Activated T-cell treated with anti-CD3 and anti-CD28 coated beads, Interleukin-2, amount 50 U/mL, for 72 hours (primary cell): ENCODE data around the gene MYLK. TPM values are rescaled to one million over a fixed set of nuclear protein-coding genes. Genes with fewer than 3 reads are reported as not detected.
"Not testable (repeated sequence)": the region's sequence is repeated elsewhere in the genome, so short reads cannot be mapped to it uniquely, and the experiment has no call there.

Experiments
- ATAC-seq, 2 donors: fragments of 150-1000 bp; cut with Tn5 transposase; replicated peaks in 1 of 2; 2 replicates each; pipeline ENCODE4 v1.10.0; 2021; ENCODE audit warnings: moderate library complexity in 2 of 2, mild to moderate bottlenecking in 1 of 2
- DNase-seq, 2 donors: peaks; one replicate each; pipeline ENCODE4 v3.0.0; 2021 to 2022; ENCODE audit warnings: mixed read lengths in 1 of 2
- H3K27ac Mint-ChIP-seq: one replicate; pipeline ENCODE4 v1.8.0; 2022; ENCODE audit warnings: mild to moderate bottlenecking, moderate library complexity, mixed read lengths
- H3K27me3 Mint-ChIP-seq: one replicate; pipeline ENCODE4 v1.8.0; 2022; ENCODE audit warnings: low read depth, mixed read lengths
- H3K36me3 Mint-ChIP-seq, 2 donors: one replicate each; pipeline ENCODE4 v1.8.0; 2022; ENCODE audit warnings: mixed read lengths in 2 of 2, mild to moderate bottlenecking in 1 of 2; ENCODE audit not compliant: insufficient read depth in 2 of 2
- H3K4me1 Mint-ChIP-seq: one replicate; pipeline ENCODE4 v1.8.0; 2022; ENCODE audit warnings: low read depth, mixed read lengths
- H3K4me3 Mint-ChIP-seq, 2 donors: one replicate each; pipeline ENCODE4 v1.8.0; 2022; ENCODE audit warnings: mild to moderate bottlenecking in 2 of 2, mixed read lengths in 2 of 2, moderate library complexity in 2 of 2
- H3K9me3 Mint-ChIP-seq, 2 donors: one replicate each; pipeline ENCODE4 v1.8.0; 2022; ENCODE audit warnings: mixed read lengths in 2 of 2
- total RNA-seq, 2 donors: library from RNA; stranded (reverse); gene quantifications; one replicate each; pipeline ENCODE4 v1.2.3, GENCODE V29; 2022

Gene MYLK
- total RNA-seq, 2 donors from 2014 or later, result not detected

DNA sequence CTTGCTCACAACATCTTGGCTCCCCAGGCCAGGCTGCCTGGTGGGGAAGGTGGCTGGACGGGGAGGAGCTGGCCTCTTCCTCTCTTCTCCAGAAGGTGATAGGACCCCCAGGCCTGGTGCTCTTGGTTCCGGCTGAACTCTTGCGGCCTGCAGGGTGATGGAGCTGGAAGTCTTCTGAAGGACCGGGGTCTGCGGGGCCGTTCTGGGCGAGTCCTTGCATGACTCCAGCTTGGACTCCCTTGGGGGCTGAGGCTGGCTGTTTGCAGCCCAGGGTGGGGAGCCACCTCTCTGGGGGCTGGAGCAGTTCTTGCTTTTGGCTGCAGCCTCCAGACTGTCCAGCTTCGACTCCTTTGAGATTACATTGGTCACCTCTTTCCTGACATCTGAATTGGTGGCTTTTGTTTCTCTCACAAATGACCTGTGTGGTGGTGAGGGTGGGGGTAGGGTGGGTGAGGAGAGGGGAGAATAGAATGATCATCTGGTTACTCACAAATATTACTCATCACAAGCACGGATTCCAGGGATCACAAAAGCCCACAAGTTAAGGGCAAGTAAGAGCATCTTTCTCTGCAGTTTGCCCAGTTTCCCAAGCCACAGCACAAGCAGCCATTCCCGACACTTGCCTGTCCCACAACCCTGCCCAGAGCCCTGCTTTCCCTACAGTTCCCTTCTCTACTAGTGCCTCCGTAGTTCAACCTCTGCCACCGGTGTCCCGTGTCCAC lies 150.2 kb downstream of the MYLK start:
- H3K27me3 Mint-ChIP-seq, result peaks cover 5% of the 10 kb centered on the region
- no peaks in the 10 kb centered on the region for H3K9me3 Mint-ChIP-seq
- no peak for DNase-seq
- H3K4me1 Mint-ChIP-seq, result no peaks in the 10 kb centered on the region
- no peak overlapping the region for H3K4me3 Mint-ChIP-seq
- ATAC-seq, result no peak
- no peaks in the 10 kb centered on the region for H3K36me3 Mint-ChIP-seq
- no peak overlapping the region for H3K27ac Mint-ChIP-seq

DNA sequence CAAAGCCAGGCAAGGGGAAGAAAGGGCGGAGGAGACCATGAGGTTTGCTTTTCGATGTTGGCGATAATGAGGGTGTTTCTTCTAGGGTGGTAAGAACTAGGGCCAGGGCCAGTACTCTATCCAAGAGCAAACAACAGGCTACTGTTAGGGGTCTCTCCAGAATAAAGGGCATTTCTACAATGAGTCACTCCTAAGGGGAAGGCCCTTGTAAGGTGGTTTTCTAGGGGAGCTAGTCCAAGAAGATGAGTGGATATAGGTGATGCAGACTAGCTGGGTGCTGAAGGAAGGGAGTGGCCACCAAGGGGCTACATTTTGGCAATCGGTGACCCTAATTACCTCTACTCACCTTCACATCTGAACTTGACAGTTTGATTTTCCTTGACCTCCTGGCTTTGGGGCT lies 150.8 kb downstream of the MYLK start:
- no peak overlapping the region for H3K4me3 Mint-ChIP-seq
- H3K27me3 Mint-ChIP-seq, result peaks cover 5% of the 10 kb centered on the region
- H3K36me3 Mint-ChIP-seq, result no peaks in the 10 kb centered on the region
- H3K4me1 Mint-ChIP-seq, result no peaks in the 10 kb centered on the region
- no peak for ATAC-seq
- DNase-seq, result no peak
- no peak overlapping the region for H3K27ac Mint-ChIP-seq
- no peaks in the 10 kb centered on the region for H3K9me3 Mint-ChIP-seq

DNA sequence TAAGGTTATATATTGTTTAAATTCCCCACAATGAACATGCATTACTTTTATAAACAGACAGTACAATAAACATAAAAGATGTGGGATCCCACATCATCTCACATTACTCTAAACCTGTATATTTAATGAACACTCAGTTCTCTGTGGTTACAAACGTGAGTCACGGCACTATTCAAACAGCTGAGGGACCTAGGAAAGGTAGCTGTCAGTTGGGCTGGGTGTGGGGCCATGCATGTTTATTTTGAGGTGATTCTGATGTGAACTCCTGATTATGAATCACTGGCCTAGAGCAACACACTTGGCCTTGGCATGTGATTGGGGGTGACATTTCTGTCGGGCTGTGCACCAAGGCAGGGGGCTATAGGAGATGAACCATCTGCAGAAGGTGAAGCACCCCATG lies 151.7 kb downstream of the MYLK start:
- peak in 1 of 2 donors; percentile 10 for DNase-seq
- Mint-ChIP-seq H3K27ac (no peak overlapping the region), H3K27me3 (peaks cover 5% of the 10 kb centered on the region), H3K4me3 (no peak overlapping the region), H3K4me1 (no peaks in the 10 kb centered on the region), H3K36me3 (no peaks in the 10 kb centered on the region), H3K9me3 (no peaks in the 10 kb centered on the region)
- peak; percentile 48 to 52 for ATAC-seq

DNA sequence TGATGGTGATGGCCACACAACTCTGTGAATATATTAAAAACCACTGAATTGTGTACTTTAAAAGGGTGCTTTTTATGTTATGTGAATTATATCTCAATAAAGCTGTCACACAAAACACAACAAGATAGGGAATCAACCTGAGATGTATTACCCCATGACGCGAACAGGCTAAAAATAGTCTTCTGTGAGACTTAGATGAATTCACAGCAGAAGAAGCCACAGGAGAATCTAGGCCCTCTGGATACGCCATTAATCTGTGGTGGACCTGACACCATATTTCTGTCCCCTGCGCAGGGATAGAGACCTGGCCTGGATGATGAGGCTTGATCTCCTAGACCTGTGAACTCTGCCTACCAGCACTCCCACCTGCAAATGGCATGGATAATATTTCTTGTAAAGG lies 153.3 kb downstream of the MYLK start:
- Mint-ChIP-seq H3K36me3 (no peaks in the 10 kb centered on the region), H3K4me3 (no peak overlapping the region), H3K4me1 (no peaks in the 10 kb centered on the region), H3K27me3 (peaks cover 5% of the 10 kb centered on the region), H3K9me3 (no peaks in the 10 kb centered on the region), H3K27ac (no peak overlapping the region)
- ATAC-seq, result no peak
- DNase-seq, result no peak

DNA sequence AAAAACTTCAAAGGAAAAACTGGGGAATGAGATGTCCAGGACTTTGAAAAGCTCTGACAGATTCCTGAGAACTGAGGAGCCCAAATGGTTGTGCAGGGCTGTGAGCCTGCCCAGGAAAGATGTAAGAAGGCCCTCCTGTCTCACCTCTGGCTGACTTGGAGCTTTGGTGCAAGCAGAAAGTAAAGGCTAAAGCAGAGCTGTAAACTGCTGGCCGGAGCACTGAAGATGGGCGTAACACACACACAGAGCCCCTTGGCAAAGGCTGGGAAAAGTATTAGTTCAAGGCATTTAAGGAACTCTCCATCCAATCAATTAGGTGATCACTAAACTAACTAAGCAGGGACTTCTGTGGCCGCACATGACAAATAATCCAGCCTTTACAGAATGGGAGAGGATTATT lies 155.1 kb downstream of the MYLK start:
- Mint-ChIP-seq H3K9me3 (no peaks in the 10 kb centered on the region), H3K27ac (no peak overlapping the region)
- no peak for ATAC-seq

DNA sequence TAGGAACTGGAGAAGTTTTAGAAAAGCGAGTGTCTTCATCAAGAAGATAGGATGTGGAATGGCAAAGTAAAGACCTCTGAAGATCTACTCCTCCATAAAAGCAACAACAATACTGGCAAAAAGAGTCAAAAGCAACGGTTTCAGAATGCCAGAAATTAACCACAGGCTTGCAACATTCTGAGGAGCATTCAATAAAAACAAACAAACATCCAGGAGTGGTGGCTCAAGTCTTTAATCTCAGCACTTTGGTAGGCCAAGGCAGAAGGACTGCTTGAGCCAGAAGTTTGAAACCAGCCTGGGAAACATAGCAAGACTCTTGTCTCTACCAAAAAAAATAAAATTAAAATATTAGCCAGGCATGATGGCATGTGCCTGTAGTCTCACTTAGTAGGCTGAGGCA lies 156.1 kb downstream of the MYLK start:
- ATAC-seq, result no peak

More for the DNA sequence above, 155.1 kb downstream of the MYLK start:
- H3K4me1 Mint-ChIP-seq, result no peaks in the 10 kb centered on the region
- H3K36me3 Mint-ChIP-seq, result no peaks in the 10 kb centered on the region
- H3K4me3 Mint-ChIP-seq, result no peak overlapping the region
- H3K27me3 Mint-ChIP-seq, result no peaks in the 10 kb centered on the region
- DNase-seq, result no peak

DNA sequence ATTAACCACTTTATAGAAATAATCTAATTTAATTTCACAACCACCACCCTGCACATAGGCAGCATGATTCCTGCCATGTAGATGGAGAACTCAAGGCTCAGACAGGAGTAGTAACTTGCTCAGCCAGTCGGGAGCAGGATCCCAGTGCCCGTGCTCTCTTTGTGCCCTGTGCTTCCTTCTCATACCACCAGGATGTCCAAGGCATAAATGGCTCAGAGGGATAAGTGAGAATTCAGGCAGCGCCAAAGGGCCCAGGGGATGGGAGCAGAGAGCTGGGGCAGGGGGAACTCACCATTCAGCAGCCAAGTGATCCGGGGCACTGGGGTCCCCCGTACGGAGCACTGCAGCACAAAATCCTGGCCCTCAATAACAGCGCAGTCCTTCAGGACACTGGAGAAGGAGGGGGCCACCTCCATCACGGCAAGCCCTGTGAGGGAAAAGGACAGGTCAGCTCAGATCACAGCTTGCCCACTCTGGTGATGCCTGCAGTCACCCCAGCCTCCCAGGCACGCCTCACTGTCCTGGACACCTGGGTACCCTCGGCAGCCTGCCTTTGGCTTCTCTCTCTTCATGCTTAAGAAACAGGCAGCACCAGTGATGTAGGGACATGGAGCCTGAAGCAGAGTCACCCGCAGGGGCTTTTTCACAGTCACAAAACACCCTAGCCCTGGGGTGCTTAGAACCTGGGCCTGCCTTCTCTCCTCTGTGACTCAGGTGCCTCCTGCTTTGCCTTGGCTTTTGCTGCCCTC lies 158.3 kb downstream of the MYLK start:
- DNase-seq (no peak), ATAC-seq (no peak)
- Mint-ChIP-seq H3K9me3 (no peaks in the 10 kb centered on the region), H3K4me1 (no peaks in the 10 kb centered on the region), H3K27me3 (peaks cover 4% of the 10 kb centered on the region), H3K27ac (no peak overlapping the region), H3K4me3 (no peak overlapping the region), H3K36me3 (no peaks in the 10 kb centered on the region)

More for the DNA sequence above, 156.1 kb downstream of the MYLK start:
- H3K4me1 Mint-ChIP-seq, result no peaks in the 10 kb centered on the region
- H3K9me3 Mint-ChIP-seq, result no peaks in the 10 kb centered on the region
- H3K36me3 Mint-ChIP-seq, result no peaks in the 10 kb centered on the region
- no peak overlapping the region for H3K27ac Mint-ChIP-seq
- no peak overlapping the region for H3K4me3 Mint-ChIP-seq
- H3K27me3 Mint-ChIP-seq, result no peaks in the 10 kb centered on the region
- no peak for DNase-seq

DNA sequence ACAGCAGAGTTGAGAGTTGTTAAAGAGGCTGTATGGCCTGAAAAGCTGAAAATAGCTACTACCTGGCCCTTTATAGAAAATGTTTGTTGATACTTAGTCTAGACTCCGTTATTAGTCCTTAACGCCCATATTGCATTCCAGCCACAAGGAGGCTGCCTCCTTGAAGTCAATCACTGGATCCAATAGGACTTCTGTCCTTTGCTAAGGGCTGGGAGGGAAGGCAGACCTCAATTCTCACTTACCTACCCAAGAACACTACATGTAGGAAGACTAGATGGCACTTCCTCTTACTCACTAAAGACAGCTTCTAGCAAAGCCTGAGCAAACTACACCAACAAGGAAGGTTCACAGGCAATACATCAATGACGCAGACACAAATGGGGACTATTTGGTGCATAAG lies 159.8 kb downstream of the MYLK start:
- no peak for ATAC-seq
- DNase-seq, result no peak
- H3K4me3 Mint-ChIP-seq, result no peak overlapping the region
- no peak overlapping the region for H3K27ac Mint-ChIP-seq
- H3K9me3 Mint-ChIP-seq, result no peaks in the 10 kb centered on the region
- H3K4me1 Mint-ChIP-seq, result no peaks in the 10 kb centered on the region
- H3K36me3 Mint-ChIP-seq, result no peaks in the 10 kb centered on the region
- H3K27me3 Mint-ChIP-seq, result peaks cover 4% of the 10 kb centered on the region

DNA sequence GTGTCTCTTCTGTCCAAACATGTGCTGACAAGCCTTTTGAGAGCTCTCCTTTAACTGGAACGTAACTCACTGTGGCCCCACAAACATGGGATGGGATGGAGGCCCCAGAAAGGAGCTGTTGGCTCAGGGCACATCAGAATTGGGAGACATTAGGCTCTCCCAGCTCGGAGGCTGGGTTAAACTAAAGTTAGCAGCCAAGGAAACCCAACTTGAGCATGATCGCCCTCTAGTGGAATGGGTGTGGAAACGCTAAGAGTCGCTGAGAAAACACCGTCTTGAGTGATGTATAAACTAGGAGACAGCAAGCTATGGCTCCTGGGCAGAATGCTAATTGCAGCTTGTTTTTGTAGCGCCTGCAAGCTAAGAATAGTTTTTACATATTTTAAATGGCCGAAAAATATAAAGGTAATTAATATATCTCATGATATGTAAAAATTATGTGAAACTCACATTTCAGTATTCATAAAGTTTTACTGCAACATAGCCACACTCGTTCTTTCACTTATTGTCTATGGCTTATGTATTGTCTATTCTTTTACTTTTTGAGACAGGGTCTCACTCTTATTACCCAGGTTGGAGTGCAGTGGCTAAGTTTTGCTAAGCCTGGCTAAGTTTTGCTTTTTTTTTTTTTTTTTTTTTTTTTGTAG lies 160.5 kb downstream of the MYLK start:
- H3K9me3 Mint-ChIP-seq, result no peaks in the 10 kb centered on the region
- H3K27me3 Mint-ChIP-seq, result peaks cover 4% of the 10 kb centered on the region
- H3K36me3 Mint-ChIP-seq, result no peaks in the 10 kb centered on the region
- H3K4me3 Mint-ChIP-seq, result peak overlapping the region in 1 of 2 donors; percentile 35
- H3K4me1 Mint-ChIP-seq, result no peaks in the 10 kb centered on the region
- ATAC-seq, result peak; percentile 71 to 79
- H3K27ac Mint-ChIP-seq, result no peak overlapping the region
- DNase-seq, result peak; percentile 56 to 57

DNA sequence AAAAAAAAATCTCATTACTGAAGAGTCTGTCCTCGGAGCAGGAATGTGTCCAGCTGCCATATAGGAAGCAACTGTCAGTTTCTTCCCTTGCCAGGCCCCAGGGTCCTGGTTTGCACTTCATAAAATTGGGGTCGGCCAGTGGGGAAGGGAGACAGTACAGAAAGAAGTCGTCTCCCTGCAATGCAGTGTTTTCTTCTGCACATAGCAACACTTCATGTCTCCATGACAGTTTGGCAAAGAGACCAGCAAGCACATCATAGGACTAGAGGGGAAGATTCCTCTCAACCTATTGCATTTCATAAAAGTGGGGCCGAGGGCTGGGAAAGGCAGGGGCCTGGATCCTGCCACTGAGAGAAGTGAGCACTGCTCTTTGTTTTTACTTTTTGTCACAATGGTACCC lies 161.1 kb downstream of the MYLK start:
- Mint-ChIP-seq H3K36me3 (no peaks in the 10 kb centered on the region), H3K27me3 (peaks cover 4% of the 10 kb centered on the region), H3K4me1 (no peaks in the 10 kb centered on the region), H3K27ac (no peak overlapping the region), H3K9me3 (no peaks in the 10 kb centered on the region), H3K4me3 (no peak overlapping the region)
- DNase-seq (no peak), ATAC-seq (no peak)

DNA sequence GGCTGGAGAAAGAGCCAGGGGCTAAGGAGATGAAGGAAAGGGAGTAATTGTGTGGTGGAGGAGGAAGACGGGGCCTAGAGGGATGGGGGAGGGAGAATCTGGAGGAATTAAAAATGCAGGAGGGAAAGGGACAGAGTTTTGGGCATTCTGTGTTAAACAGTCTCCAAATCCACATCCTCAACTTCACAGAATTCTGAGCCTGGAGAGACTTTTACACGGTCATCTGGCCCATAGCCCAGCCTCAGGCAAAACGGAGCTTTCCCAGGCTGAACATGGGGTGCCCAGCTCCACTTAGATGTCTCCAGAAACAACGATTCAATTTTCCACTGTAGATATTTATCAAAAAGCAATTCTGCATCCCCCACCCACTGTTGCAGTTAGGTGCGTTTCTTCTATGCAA lies 161.7 kb downstream of the MYLK start:
- no peaks in the 10 kb centered on the region for H3K36me3 Mint-ChIP-seq
- ATAC-seq, result no peak

DNA sequence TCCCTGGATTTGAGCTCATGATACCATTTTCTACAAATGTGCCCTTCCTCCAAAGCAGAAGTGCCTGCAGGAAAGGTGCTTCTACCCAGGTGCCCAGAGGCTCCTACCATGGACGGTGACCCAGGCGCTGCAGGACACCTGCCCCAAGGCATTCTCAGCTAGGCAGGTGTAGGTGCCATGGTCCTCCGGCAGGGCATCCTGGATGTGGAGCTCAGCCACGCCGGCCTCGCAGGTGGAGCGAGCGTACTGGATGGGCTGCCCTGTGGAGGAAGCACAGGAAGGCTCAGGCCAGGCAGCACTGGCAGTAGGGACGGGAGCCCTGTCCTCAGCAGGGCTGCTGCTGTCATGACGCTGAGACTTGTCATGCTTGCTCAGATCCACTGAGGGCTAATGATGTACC lies 162.1 kb downstream of the MYLK start:
- H3K9me3 Mint-ChIP-seq, result no peaks in the 10 kb centered on the region
- DNase-seq, result no peak
- no peaks in the 10 kb centered on the region for H3K36me3 Mint-ChIP-seq
- no peak for ATAC-seq
- H3K4me3 Mint-ChIP-seq, result no peak overlapping the region
- H3K27me3 Mint-ChIP-seq, result peaks cover 4% of the 10 kb centered on the region
- no peak overlapping the region for H3K27ac Mint-ChIP-seq
- H3K4me1 Mint-ChIP-seq, result no peaks in the 10 kb centered on the region

More for the DNA sequence above, 161.7 kb downstream of the MYLK start:
- H3K27me3 Mint-ChIP-seq, result peaks cover 4% of the 10 kb centered on the region
- no peak for DNase-seq
- H3K4me1 Mint-ChIP-seq, result no peaks in the 10 kb centered on the region
- no peak overlapping the region for H3K27ac Mint-ChIP-seq
- H3K9me3 Mint-ChIP-seq, result no peaks in the 10 kb centered on the region
- H3K4me3 Mint-ChIP-seq, result no peak overlapping the region

DNA sequence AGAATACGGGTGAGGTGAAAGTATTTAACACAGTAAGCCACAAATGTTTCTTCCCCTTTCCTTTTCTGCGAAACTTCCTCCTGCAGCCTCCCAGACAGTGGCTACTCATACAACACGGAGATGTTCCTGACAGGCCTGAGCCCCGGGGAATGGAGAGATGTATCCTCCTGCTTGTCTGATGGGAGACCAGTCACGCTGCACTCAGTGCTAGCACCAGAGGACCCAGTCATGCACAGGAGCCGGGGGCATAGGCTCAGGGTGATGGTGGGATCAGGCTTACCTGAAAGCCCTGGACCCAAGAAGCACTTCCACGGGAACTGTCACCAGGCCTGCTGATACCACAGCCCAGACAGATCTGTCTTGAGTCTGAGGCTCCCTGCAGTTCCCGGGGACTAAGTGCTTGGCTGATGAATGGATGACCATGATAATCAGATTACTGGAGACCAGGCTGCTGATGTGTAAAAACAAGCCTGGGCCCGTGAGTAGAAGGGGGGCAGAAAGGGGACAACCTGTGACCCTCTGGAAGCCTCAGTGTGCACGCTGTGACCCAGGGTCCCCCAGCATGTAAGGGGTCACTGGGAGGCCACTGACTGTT lies 162.9 kb downstream of the MYLK start:
- DNase-seq, H3K27ac Mint-ChIP-seq, H3K36me3 Mint-ChIP-seq, H3K4me3 Mint-ChIP-seq, H3K9me3 Mint-ChIP-seq, H3K27me3 Mint-ChIP-seq, H3K4me1 Mint-ChIP-seq, ATAC-seq: not testable (repeated sequence)
